H9 (cell line): ENCODE results near the gene TNK2. TPM values are rescaled to one million over a fixed set of nuclear protein-coding genes. Genes with fewer than 3 reads are reported as not detected.

ENCODE experiments used
- DNase-seq: peaks from one replicate; pipeline ENCODE4 v3.0.0-alpha.2; 2017
- H2AFZ ChIP-seq: one replicate; pipeline ENCODE4 v1.6.1; 2013; ENCODE audit warnings: mild to moderate bottlenecking, low read length, control low read depth, moderate library complexity
- H2AK5ac ChIP-seq: 2 replicates; pipeline ENCODE4 v1.6.1; 2013; ENCODE audit warnings: low read length, control low read depth, mixed read lengths; ENCODE audit not compliant: insufficient read length
- H2BK120ac ChIP-seq: one replicate; pipeline ENCODE4 v1.6.1; 2013; ENCODE audit warnings: low read depth, mild to moderate bottlenecking, low read length, control low read depth, inconsistent platforms; ENCODE audit not compliant: poor library complexity, severe bottlenecking
- H2BK12ac ChIP-seq: 2 replicates; pipeline ENCODE4 v1.6.1; 2013; ENCODE audit warnings: low read length, control low read depth, mixed read lengths, low read depth; ENCODE audit not compliant: insufficient read length
- H2BK15ac ChIP-seq: 2 replicates; pipeline ENCODE4 v1.6.1; 2013; ENCODE audit warnings: low read depth, low read length, control low read depth
- H2BK20ac ChIP-seq: one replicate; pipeline ENCODE4 v1.6.1; 2013; ENCODE audit warnings: low read depth, mild to moderate bottlenecking, low read length, control low read depth, inconsistent platforms; ENCODE audit not compliant: poor library complexity, severe bottlenecking
- H2BK5ac ChIP-seq: 2 replicates; pipeline ENCODE4 v1.6.1; 2013; ENCODE audit warnings: low read length, control low read depth, mixed read lengths; ENCODE audit not compliant: insufficient read length
- H3K14ac ChIP-seq: 2 replicates; pipeline ENCODE4 v1.6.1; 2013; ENCODE audit warnings: low read length, control low read depth; ENCODE audit not compliant: insufficient read depth
- H3K18ac ChIP-seq: 2 replicates; pipeline ENCODE4 v1.6.1; 2013; ENCODE audit warnings: low read depth, mild to moderate bottlenecking, mixed read lengths, low read length, control low read depth; ENCODE audit not compliant: insufficient read length
- H3K23ac ChIP-seq: 2 replicates; pipeline ENCODE4 v1.6.1; 2013; ENCODE audit warnings: low read length, control low read depth, mixed read lengths, low read depth; ENCODE audit not compliant: insufficient read length
- H3K23me2 ChIP-seq: 2 replicates; pipeline ENCODE4 v1.6.1; 2013; ENCODE audit warnings: low read depth, mild to moderate bottlenecking, mixed read lengths, low read length, control low read depth; ENCODE audit not compliant: insufficient read length, poor library complexity, severe bottlenecking
- H3K27ac ChIP-seq: 2 replicates; pipeline ENCODE4 v1.5.1; 2013; ENCODE audit warnings: low read length, control low read depth, mixed read lengths, low read depth; ENCODE audit not compliant: insufficient read length
- H3K27me3 ChIP-seq: 2 replicates; pipeline ENCODE4 v1.6.1; 2013; ENCODE audit warnings: low read length, control low read depth, inconsistent platforms; ENCODE audit not compliant: insufficient read depth
- H3K4ac ChIP-seq: 2 replicates; pipeline ENCODE4 v1.6.1; 2013; ENCODE audit warnings: low read depth, mild to moderate bottlenecking, control low read depth, inconsistent platforms, low read length, moderate library complexity
- H3K4me1 ChIP-seq: 2 replicates; pipeline ENCODE4 v1.6.1; 2013; ENCODE audit warnings: low read length, control low read depth, inconsistent platforms; ENCODE audit not compliant: insufficient read depth
- H3K4me2 ChIP-seq: 2 replicates; pipeline ENCODE4 v1.6.1; 2013; ENCODE audit warnings: low read length, control low read depth, mixed read lengths; ENCODE audit not compliant: insufficient read length, insufficient read depth
- H3K56ac ChIP-seq: 2 replicates; pipeline ENCODE4 v1.6.1; 2013; ENCODE audit warnings: low read depth, mild to moderate bottlenecking, mixed read lengths, low read length, control low read depth; ENCODE audit not compliant: insufficient read length
- H3K79me1 ChIP-seq: 2 replicates; pipeline ENCODE4 v1.6.1; 2013; ENCODE audit warnings: low read depth, mild to moderate bottlenecking, moderate library complexity, low read length, control low read depth, inconsistent platforms; ENCODE audit not compliant: insufficient read depth, poor library complexity, severe bottlenecking
- H3K79me2 ChIP-seq: 2 replicates; pipeline ENCODE4 v1.6.1; 2013; ENCODE audit warnings: low read length, control low read depth, inconsistent platforms; ENCODE audit not compliant: insufficient read depth
- H3K9ac ChIP-seq: 2 replicates; pipeline ENCODE4 v1.6.1; 2013; ENCODE audit warnings: low read length, control low read depth, mixed read lengths; ENCODE audit not compliant: insufficient read length; ENCODE audit errors: extremely low read depth
- H3K9me3 ChIP-seq: one replicate; pipeline ENCODE4 v1.6.1; 2013; ENCODE audit warnings: low read depth, low read length, inconsistent platforms; ENCODE audit not compliant: control insufficient read depth
- H3T11ph ChIP-seq: one replicate; pipeline ENCODE4 v1.6.1; 2013; ENCODE audit warnings: mild to moderate bottlenecking, low read length, control low read depth, inconsistent platforms
- H4K20me1 ChIP-seq: one replicate; pipeline ENCODE4 v1.6.1; 2013; ENCODE audit not compliant: control insufficient read depth, insufficient read length, insufficient read depth
- H4K5ac ChIP-seq: 2 replicates; pipeline ENCODE4 v1.6.1; 2013; ENCODE audit warnings: low read depth, mild to moderate bottlenecking, mixed read lengths, low read length, control low read depth; ENCODE audit not compliant: insufficient read length
- H4K8ac ChIP-seq: replicated peaks from 2 replicates; pipeline ENCODE4 v1.6.1; 2013; ENCODE audit warnings: low read length, control low read depth, mixed read lengths, low read depth; ENCODE audit not compliant: insufficient read length
- H4K91ac ChIP-seq: 2 replicates; pipeline ENCODE4 v1.6.1; 2013; ENCODE audit warnings: low read depth, mild to moderate bottlenecking, moderate library complexity, mixed read lengths, low read length, control low read depth; ENCODE audit not compliant: insufficient read length
- H3K27ac Mint-ChIP-seq, 3 experiments: 2 replicates in 2 of 3; 3 replicates in 1 of 3; pipeline ENCODE4 v1.8.0; 2020 to 2021; ENCODE audit warnings: mixed read lengths in 3 of 3, mild to moderate bottlenecking in 1 of 3, moderate library complexity in 1 of 3
- H3K27me3 Mint-ChIP-seq: 2 replicates; pipeline ENCODE4 v1.8.0; 2021; ENCODE audit warnings: low read depth, mild to moderate bottlenecking, moderate library complexity, mixed read lengths
- H3K36me3 Mint-ChIP-seq, 3 experiments: 2 replicates in 2 of 3; 3 replicates in 1 of 3; pipeline ENCODE4 v1.8.0; 2020 to 2021; ENCODE audit warnings: low read depth in 3 of 3, mixed read lengths in 3 of 3; ENCODE audit not compliant: insufficient read depth in 1 of 3
- H3K4me1 Mint-ChIP-seq, 2 experiments: 2 replicates each; pipeline ENCODE4 v1.8.0; 2020; ENCODE audit warnings: mixed read lengths in 2 of 2
- H3K4me3 Mint-ChIP-seq, 2 experiments: 2 replicates in 1 of 2; 3 replicates in 1 of 2; pipeline ENCODE4 v1.8.0; 2020 to 2021; ENCODE audit warnings: mild to moderate bottlenecking in 2 of 2, mixed read lengths in 2 of 2, moderate library complexity in 1 of 2
- H3K9me3 Mint-ChIP-seq, 2 experiments: 2 replicates in 1 of 2; 3 replicates in 1 of 2; pipeline ENCODE4 v1.8.0; 2020; ENCODE audit warnings: mild to moderate bottlenecking in 2 of 2, mixed read lengths in 2 of 2, moderate library complexity in 1 of 2
- WGBS: extraction: QIAGEN DNeasy Blood & Tissue Kit; methylation state at CpG from one replicate; pipeline ENCODE4 v1.1.7; 2013; ENCODE audit warnings: missing lambda C conversion rate, low lambda C conversion rate, mixed read lengths; ENCODE audit not compliant: insufficient read length; ENCODE audit errors: extremely low coverage; 5-methylcytosine and 5-hydroxymethylcytosine counted together
- total RNA-seq: library from RNA; stranded (reverse); gene quantifications from 2 replicates; pipeline ENCODE4 v1.2.1, GENCODE V29; 2021
- TF ChIP-seq, protein P1 (sequence below): fragments of 200-600 bp; sonication (generic); conservative IDR thresholded peaks from 3 replicates; pipeline ENCODE4 v1.8.0; 2021; ENCODE audit warnings: antibody characterized with exemption, mild to moderate bottlenecking

Gene TNK2
- total RNA-seq, 1 experiment from 2014 or later, result 34.5 TPM

DNA sequence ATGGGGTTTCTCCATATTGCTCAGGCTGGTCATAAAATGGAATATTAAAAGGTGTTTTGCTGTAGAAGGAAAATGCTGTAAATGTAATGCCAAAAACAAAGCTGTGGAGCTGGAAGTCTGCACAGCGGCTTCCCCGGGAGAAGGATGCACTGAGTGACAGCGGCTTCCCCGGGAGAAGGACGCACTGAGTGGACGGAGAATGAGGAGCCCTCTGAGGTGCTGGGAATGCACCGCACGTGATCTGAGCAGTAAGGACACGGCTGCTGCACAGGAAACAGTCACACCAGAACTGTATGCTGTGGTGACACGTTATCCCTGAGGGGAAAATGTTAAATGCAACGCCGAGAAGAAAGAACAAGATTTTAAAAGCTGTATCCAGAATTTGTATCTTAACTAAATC, 24.6 kb downstream of the TNK2 start:
- H3K27me3 ChIP-seq, result no peaks in the 10 kb centered on the region

More for the DNA sequence above, 24.6 kb downstream of the TNK2 start:
- Histone ChIP-seq H3K14ac (no peak overlapping the region), H3K56ac (no peak overlapping the region), H3K18ac (no peak overlapping the region), H3K23ac (no peak overlapping the region), H3K79me2 (no peaks in the 10 kb centered on the region), H2BK120ac (no peak overlapping the region), H3K4me1 (peaks cover 8% of the 10 kb centered on the region; the same call in 1 of the 2 replicates), H2BK20ac (no peak overlapping the region), H3K4ac (no peak overlapping the region), H3T11ph (no peak overlapping the region), H3K79me1 (no peaks in the 10 kb centered on the region), H4K91ac (no peak overlapping the region), H3K27ac (no peak overlapping the region), H4K8ac (no peak overlapping the region), H3K4me2 (no peak overlapping the region), H2BK15ac (no peak overlapping the region), H2BK5ac (no peak overlapping the region), H3K9me3 (no peaks in the 10 kb centered on the region), H4K20me1 (no peaks in the 10 kb centered on the region), H3K23me2 (no peaks in the 10 kb centered on the region), H4K5ac (no peak overlapping the region), H2BK12ac (no peak overlapping the region), H2AFZ (no peak overlapping the region), H2AK5ac (no peak overlapping the region), H3K9ac (no peak overlapping the region)
- Mint-ChIP-seq H3K27ac (peak overlapping the region in 1 of 3 experiments; percentile 49; a peak in 1 of 7 replicates), H3K9me3 (no peaks in the 10 kb centered on the region), H3K4me1 (peaks cover 20 to 27% of the 10 kb centered on the region in 2 experiments), H3K4me3 (no peak overlapping the region), H3K36me3 (peaks cover 6 to 20% (median 18%) of the 10 kb centered on the region in 3 experiments; a peak in 5 of 7 replicates), H3K27me3 (no peaks in the 10 kb centered on the region)
- TF ChIP-seq, protein P1, sequence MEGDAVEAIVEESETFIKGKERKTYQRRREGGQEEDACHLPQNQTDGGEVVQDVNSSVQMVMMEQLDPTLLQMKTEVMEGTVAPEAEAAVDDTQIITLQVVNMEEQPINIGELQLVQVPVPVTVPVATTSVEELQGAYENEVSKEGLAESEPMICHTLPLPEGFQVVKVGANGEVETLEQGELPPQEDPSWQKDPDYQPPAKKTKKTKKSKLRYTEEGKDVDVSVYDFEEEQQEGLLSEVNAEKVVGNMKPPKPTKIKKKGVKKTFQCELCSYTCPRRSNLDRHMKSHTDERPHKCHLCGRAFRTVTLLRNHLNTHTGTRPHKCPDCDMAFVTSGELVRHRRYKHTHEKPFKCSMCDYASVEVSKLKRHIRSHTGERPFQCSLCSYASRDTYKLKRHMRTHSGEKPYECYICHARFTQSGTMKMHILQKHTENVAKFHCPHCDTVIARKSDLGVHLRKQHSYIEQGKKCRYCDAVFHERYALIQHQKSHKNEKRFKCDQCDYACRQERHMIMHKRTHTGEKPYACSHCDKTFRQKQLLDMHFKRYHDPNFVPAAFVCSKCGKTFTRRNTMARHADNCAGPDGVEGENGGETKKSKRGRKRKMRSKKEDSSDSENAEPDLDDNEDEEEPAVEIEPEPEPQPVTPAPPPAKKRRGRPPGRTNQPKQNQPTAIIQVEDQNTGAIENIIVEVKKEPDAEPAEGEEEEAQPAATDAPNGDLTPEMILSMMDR, result no peak
- DNase-seq, result no peak
- WGBS, result no CpG with 5 or more reads among the region's 12 CpGs
